Heart left ventricle (tissue), 16 donors: ENCODE results near the gene SETD9. TPM values are rescaled to one million over a fixed set of nuclear protein-coding genes. Genes with fewer than 3 reads are reported as not detected.

Source experiments
- ATAC-seq, 4 donors: fragments of 200-7000 bp; cut with Tn5 transposase; one replicate each; pipeline ENCODE4 v1.9.1; 2020 to 2022; ENCODE audit warnings: moderate library complexity in 4 of 4, mild to moderate bottlenecking in 3 of 4, moderate number of reproducible peaks in 1 of 4
- DNase-seq, 5 donors: peaks; one replicate each; pipeline ENCODE4 v3.0.0-alpha.2; 2020
- H3K27ac ChIP-seq, 12 donors: fragments of 200-600 bp; sonication (generic) in 4 of 12; one replicate each; pipeline versions ENCODE4 v1.5.0 to v1.8.0; 2016 to 2022; ENCODE audit warnings: mild to moderate bottlenecking in 2 of 12
- H3K27me3 ChIP-seq, 9 donors: fragments of 200-600 bp; sonication (generic) in 2 of 9; one replicate each; pipeline versions ENCODE4 v1.5.1 to v1.8.0; 2016 to 2022; ENCODE audit warnings: mild to moderate bottlenecking in 3 of 9
- H3K36me3 ChIP-seq, 9 donors: fragments of 200-600 bp; sonication (generic) in 2 of 9; one replicate each; pipeline versions ENCODE4 v1.5.0 to v1.8.0; 2018 to 2022; ENCODE audit warnings: mild to moderate bottlenecking in 2 of 9
- H3K4me1 ChIP-seq, 12 donors: fragments of 200-600 bp; sonication (generic) in 4 of 12; one replicate each; pipeline versions ENCODE4 v1.5.0 to v1.8.0; 2016 to 2022; ENCODE audit warnings: mild to moderate bottlenecking in 3 of 12
- H3K4me3 ChIP-seq, 12 donors: fragments of 200-600 bp; sonication (generic) in 4 of 12; one replicate each; pipeline versions ENCODE4 v1.5.0 to v1.8.0; 2017 to 2022; ENCODE audit warnings: mild to moderate bottlenecking in 9 of 12, moderate library complexity in 4 of 12
- H3K9me3 ChIP-seq, 12 donors: fragments of 200-600 bp; sonication (generic) in 4 of 12; one replicate each; pipeline versions ENCODE4 v1.5.0 to v1.8.0; 2016 to 2022; ENCODE audit warnings: mild to moderate bottlenecking in 1 of 12
- POLR2A ChIP-seq, 2 donors: fragments of 450-650 bp; IDR thresholded peaks; one replicate each; pipeline ENCODE4 v1.6.1; 2017; ENCODE audit warnings: antibody characterized with exemption in 2 of 2, mild to moderate bottlenecking in 2 of 2, moderate library complexity in 2 of 2
- WGBS, 4 donors: extraction: QIAGEN DNeasy Blood & Tissue Kit in 2 of 4; methylation state at CpG; one replicate each; pipeline versions ENCODE4 v1.1.5 to v1.1.7; 2013 to 2018; 5-methylcytosine and 5-hydroxymethylcytosine counted together
- intact Hi-C, 10 donors: fragments of 100-400 bp; cut with DNase I; formaldehyde crosslinking; loops; one replicate each; pipeline versions ENCODE4 v1.11.1 to v1.14.2; 2022
- polyA plus RNA-seq, 2 donors: library from polyadenylated mRNA; stranded (reverse); fragments of 200-250 nt; gene quantifications; one replicate each; pipeline ENCODE4 v1.2.3, GENCODE V29; 2013
- total RNA-seq, 9 donors: library from RNA; depleted of rRNA in 2 of 9; stranded (reverse); fragments of >200 nt in 2 of 9; fragmentation: NEBNext Ultra II Directional in 3 of 9; extraction: Animal tissue kit (Norgen Biotek cat#: 25700) in 3 of 9; gene quantifications; one replicate each; pipeline versions ENCODE4 v1.1.0 to v1.2.4, GENCODE V29; 2016 to 2023
- TF ChIP-seq, protein P1 (sequence below), 12 donors: fragments of 200-600 bp; sonication (generic) in 4 of 12; IDR thresholded peaks; one replicate each; pipeline versions ENCODE4 v1.5.0 to v1.8.0; 2018 to 2022; ENCODE audit warnings: antibody characterized with exemption in 12 of 12, mild to moderate bottlenecking in 5 of 12
- donor health status: ischemic (EF 13 %, LVEDD 7.1; RV severe dilation, severe dysfunction).
- donor health status: healthy with polysubstance abuse.
- donor health status: DM: no; HTN: yes; CAD: no.
- donor health status: DM: no; HTN: no; CAD: no.
- donor health status: ischemic (EF 25% LVEDD 6.9; RV normal size, moderate dysfunction).
- donor health status: ischemic (EF 25% LVEDD 5.7; RV mildly dilated, moderate dysfunction).
- donor health status: healthy.
- donor health status: DM: yes; HTN: yes; CAD: no.
- donor health status: ischemic (EF 35%, LVEDD 5.7; RV mildly dilated, moderate dysfunction).
- donor health status: nonischemic (EF 11% LVEDD 7.7; RV severe dilation, severe dysfunction).
- donor health status: DM: yes; HTN: yes; CAD: no.
- donor health status: PGD.
- donor health status: ischemic (EF 29% LVEDD 5.4; RV normal size, mild dysfunction).
- donor health status: nonischemic (EF 23%, LVEDD 6.1; RV moderate dilation, normal function).

SETD9 gene
- total and polyA plus RNA-seq, 11 donors, result 6.5 to 21.0 (median 13.8) TPM

GRCh38 chr5:56919942-56920662, 10.7 kb downstream of the SETD9 start:
- Histone ChIP-seq H3K27ac (no peak overlapping the region), H3K9me3 (no peaks in the 10 kb centered on the region), H3K27me3 (no peaks in the 10 kb centered on the region), H3K4me1 (peaks cover 0 to 14% (median 0%) of the 10 kb centered on the region in 12 donors), H3K4me3 (no peak overlapping the region), H3K36me3 (peaks cover 0 to 67% (median 40%) of the 10 kb centered on the region in 9 donors)
- TF ChIP-seq, protein P1, sequence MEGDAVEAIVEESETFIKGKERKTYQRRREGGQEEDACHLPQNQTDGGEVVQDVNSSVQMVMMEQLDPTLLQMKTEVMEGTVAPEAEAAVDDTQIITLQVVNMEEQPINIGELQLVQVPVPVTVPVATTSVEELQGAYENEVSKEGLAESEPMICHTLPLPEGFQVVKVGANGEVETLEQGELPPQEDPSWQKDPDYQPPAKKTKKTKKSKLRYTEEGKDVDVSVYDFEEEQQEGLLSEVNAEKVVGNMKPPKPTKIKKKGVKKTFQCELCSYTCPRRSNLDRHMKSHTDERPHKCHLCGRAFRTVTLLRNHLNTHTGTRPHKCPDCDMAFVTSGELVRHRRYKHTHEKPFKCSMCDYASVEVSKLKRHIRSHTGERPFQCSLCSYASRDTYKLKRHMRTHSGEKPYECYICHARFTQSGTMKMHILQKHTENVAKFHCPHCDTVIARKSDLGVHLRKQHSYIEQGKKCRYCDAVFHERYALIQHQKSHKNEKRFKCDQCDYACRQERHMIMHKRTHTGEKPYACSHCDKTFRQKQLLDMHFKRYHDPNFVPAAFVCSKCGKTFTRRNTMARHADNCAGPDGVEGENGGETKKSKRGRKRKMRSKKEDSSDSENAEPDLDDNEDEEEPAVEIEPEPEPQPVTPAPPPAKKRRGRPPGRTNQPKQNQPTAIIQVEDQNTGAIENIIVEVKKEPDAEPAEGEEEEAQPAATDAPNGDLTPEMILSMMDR (IDR thresholded peaks at IDR 0.05), result no peak
- no peak for TF ChIP-seq POLR2A (IDR thresholded peaks at IDR 0.05)
- ATAC-seq (no peak), DNase-seq (no peak)
- intact Hi-C loops, result no loop called here
- WGBS, 4 donors, result 76 to 91% (median 83%) methylated on average over 1 of the region's 1 CpG

DNA sequence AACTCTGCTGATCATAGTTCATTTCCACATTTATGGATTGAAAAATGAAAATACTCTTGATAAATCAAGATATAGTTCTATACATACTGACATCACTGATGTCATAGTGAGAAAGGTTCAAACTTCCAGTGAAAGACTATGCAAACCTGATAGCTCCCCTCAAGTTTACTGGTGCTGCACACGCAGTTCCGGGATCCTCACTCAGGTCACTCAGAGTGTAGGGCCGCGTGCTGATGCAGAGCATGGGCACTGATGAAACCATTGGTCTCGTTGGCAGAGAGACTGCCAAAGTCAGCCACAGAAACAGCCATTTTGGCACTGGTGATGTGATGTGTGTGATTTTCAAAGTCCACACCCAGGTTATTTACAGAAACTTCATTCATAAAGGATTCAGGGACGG, 13.5 kb downstream of the SETD9 start:
- no peak overlapping the region for H3K4me3 ChIP-seq
- H3K36me3 ChIP-seq, result peaks cover 0 to 88% (median 68%) of the 10 kb centered on the region in 9 donors
- 95 to 98% (median 97%) methylated on average over 6 of the region's 6 CpGs for WGBS, 4 donors
- H3K4me1 ChIP-seq, result peaks cover 0 to 6% (median 0%) of the 10 kb centered on the region in 12 donors
- H3K27ac ChIP-seq, result no peak overlapping the region
- intact Hi-C loops, result no loop called here
- H3K27me3 ChIP-seq, result no peaks in the 10 kb centered on the region
- H3K9me3 ChIP-seq, result no peaks in the 10 kb centered on the region
- TF ChIP-seq POLR2A (IDR thresholded peaks at IDR 0.05), result no peak
- TF ChIP-seq, protein P1 (IDR thresholded peaks at IDR 0.05), result no peak
- no peak for ATAC-seq
- no peak for DNase-seq

DNA sequence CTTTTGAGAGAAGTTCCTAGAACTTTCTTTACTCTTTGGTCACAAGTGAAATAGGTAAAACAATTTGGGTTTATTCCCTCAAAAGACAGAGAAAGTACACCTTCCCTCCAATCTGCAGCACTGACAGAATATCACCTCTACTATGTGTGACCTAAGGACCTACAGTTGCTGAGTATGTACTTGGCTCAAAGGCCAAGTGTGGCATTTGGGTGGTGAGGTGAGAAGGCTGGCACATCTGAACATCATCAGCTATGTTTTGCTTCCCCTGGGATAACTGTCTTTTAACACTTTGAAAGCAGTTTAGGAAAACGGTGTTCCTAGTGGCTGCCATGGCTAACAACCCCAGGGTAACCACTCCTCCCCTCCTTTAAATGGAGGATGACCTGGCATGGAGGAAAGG, 24.9 kb downstream of the SETD9 start:
- DNase-seq, result no peak
- peak overlapping the region in 2 of 12 donors; percentile 1 to 27 for H3K27ac ChIP-seq
- no peaks in the 10 kb centered on the region for H3K27me3 ChIP-seq
- intact Hi-C loops, result loop anchor here in 1 of 10 donors (10.0 kb wide), 1 partner anchor 980 kb away; no protein-coding TSS in a partner anchor
- no peak for TF ChIP-seq POLR2A (IDR thresholded peaks at IDR 0.05)
- TF ChIP-seq, protein P1 (IDR thresholded peaks at IDR 0.05), result no peak
- 29 to 79% (median 54%) methylated on average over 1 of the region's 1 CpG for WGBS, 4 donors
- peaks cover 0 to 100% (median 99%) of the 10 kb centered on the region in 9 donors for H3K36me3 ChIP-seq
- no peak overlapping the region for H3K4me3 ChIP-seq
- peaks cover 0 to 2% (median 0%) of the 10 kb centered on the region in 12 donors for H3K4me1 ChIP-seq
- ATAC-seq, result peak in 2 of 4 donors; percentile 54 to 76
- H3K9me3 ChIP-seq, result no peaks in the 10 kb centered on the region

- H3K4me1 ChIP-seq, result peaks cover 0 to 9% (median 0%) of the 10 kb centered on the region in 12 donors
- no peak for DNase-seq
- TF ChIP-seq POLR2A (IDR thresholded peaks at IDR 0.05), result no peak
- TF ChIP-seq, protein P1 (IDR thresholded peaks at IDR 0.05), result no peak
- 76 to 100% (median 82%) methylated on average over 1 of the region's 1 CpG for WGBS, 4 donors
- intact Hi-C loops, result loop anchor here in 1 of 10 donors (10.0 kb wide), 1 partner anchor 984 kb away; no protein-coding TSS in a partner anchor
- H3K27me3 ChIP-seq, result no peaks in the 10 kb centered on the region
- H3K9me3 ChIP-seq, result no peaks in the 10 kb centered on the region
- no peak for ATAC-seq
- no peak overlapping the region for H3K27ac ChIP-seq
- peaks cover 0 to 100% (median 99%) of the 10 kb centered on the region in 9 donors for H3K36me3 ChIP-seq
- H3K4me3 ChIP-seq, result no peak overlapping the region
Measured at GRCh38 chr5:56938858-56939257, 29.5 kb downstream of the SETD9 start.
